PC-3 (cell line): ENCODE data around the gene SP140. TPM values are rescaled to one million over a fixed set of nuclear protein-coding genes. Genes with fewer than 3 reads are reported as not detected.

ENCODE experiments used
- ATAC-seq: fragments of 200-7000 bp; cut with Tn5 transposase; 2 replicates; pipeline ENCODE4 v1.9.1; 2020; ENCODE audit warnings: mild to moderate bottlenecking, moderate library complexity
- BruUV-seq: library from RNA; stranded (reverse); fragments of 400-500 nt; replicated peaks from 2 replicates; lab custom pipeline; 2021; lab: Mats Ljungman, UMichigan
- CTCF ChIA-PET: fragments of 300-600 bp; sonication (Branson Sonifier 250); formaldehyde crosslinking; loops from one replicate; lab custom pipeline; 2022; ENCODE audit warnings: antibody characterized with exemption; lab: Charles Lee
- POLR2A ChIA-PET: fragments of 300-600 bp; sonication (Branson Sonifier 250); formaldehyde crosslinking; loops from one replicate; lab custom pipeline; 2022; ENCODE audit warnings: antibody characterized with exemption; ENCODE audit not compliant: unreplicated experiment; lab: Charles Lee
- DNase-seq: peaks from one replicate; pipeline ENCODE4 v3.0.0-alpha.2; 2015
- H2AFZ ChIP-seq: fragments of 300-600 bp; sonication (generic); 2 replicates; pipeline ENCODE4 v1.6.0; 2016; ENCODE audit warnings: antibody characterized with exemption, low read length
- H3F3A ChIP-seq: fragments of 300-600 bp; sonication (generic); one replicate; pipeline ENCODE4 v1.6.0; 2017; ENCODE audit warnings: antibody characterized with exemption, low read length, control low read depth, mild to moderate bottlenecking; ENCODE audit not compliant: unreplicated experiment
- H3K27ac ChIP-seq: fragments of 300-600 bp; sonication (generic); 2 replicates; pipeline ENCODE4 v1.5.1; 2016; ENCODE audit warnings: mild to moderate bottlenecking, low read length
- H3K27me3 ChIP-seq: fragments of 300-600 bp; sonication (generic); 2 replicates; pipeline ENCODE4 v1.6.1; 2016; ENCODE audit warnings: low read length, mixed read lengths
- H3K36me3 ChIP-seq: fragments of 300-600 bp; sonication (generic); 2 replicates; pipeline ENCODE4 v1.6.1; 2016; ENCODE audit warnings: low read depth, mixed run types, low read length, mixed read lengths
- H3K4me1 ChIP-seq: fragments of 300-600 bp; sonication (generic); 2 replicates; pipeline ENCODE4 v1.5.1; 2016; ENCODE audit warnings: low read length; ENCODE audit not compliant: insufficient read depth
- H3K4me2 ChIP-seq: fragments of 300-600 bp; sonication (generic); 2 replicates; pipeline ENCODE4 v1.6.0; 2016; ENCODE audit warnings: low read length
- H3K4me3 ChIP-seq: fragments of 300-600 bp; sonication (generic); 2 replicates; pipeline ENCODE4 v1.5.1; 2016; ENCODE audit warnings: mild to moderate bottlenecking, low read length, mixed read lengths
- H3K79me2 ChIP-seq: fragments of 300-600 bp; sonication (generic); 2 replicates; pipeline ENCODE4 v1.6.1; 2017; ENCODE audit warnings: low read length, mixed read lengths
- H3K9ac ChIP-seq: fragments of 300-600 bp; sonication (generic); 2 replicates; pipeline ENCODE4 v1.6.0; 2016; ENCODE audit warnings: mild to moderate bottlenecking, low read length
- H3K9me2 ChIP-seq: fragments of 300-600 bp; sonication (generic); replicated peaks from 2 replicates; pipeline ENCODE4 v1.6.1; 2016; ENCODE audit warnings: mixed run types, low read length, mixed read lengths
- H3K9me3 ChIP-seq: fragments of 300-600 bp; sonication (generic); 2 replicates; pipeline ENCODE4 v1.6.1; 2016; ENCODE audit warnings: low read length, mixed read lengths
- H4K20me1 ChIP-seq: fragments of 300-600 bp; sonication (generic); 2 replicates; pipeline ENCODE4 v1.6.1; 2016; ENCODE audit warnings: low read length, mixed read lengths
- CTCF ChIP-seq: fragments of 300-600 bp; sonication (generic); conservative IDR thresholded peaks from 2 replicates; pipeline ENCODE4 v1.5.1; 2017; ENCODE audit warnings: antibody characterized with exemption, low read depth, mild to moderate bottlenecking, low read length
- EZH2 ChIP-seq: fragments of 300-600 bp; sonication (generic); IDR thresholded peaks from one replicate; pipeline ENCODE4 v1.6.1; 2017; ENCODE audit warnings: antibody characterized with exemption, mild to moderate bottlenecking, low read length; ENCODE audit not compliant: unreplicated experiment
- EZH2phosphoT487 ChIP-seq: fragments of 300-600 bp; sonication (generic); IDR thresholded peaks from 2 replicates; pipeline ENCODE4 v1.6.1; 2018; ENCODE audit warnings: mild to moderate bottlenecking, antibody characterized with exemption, low read length, borderline replicate concordance
- intact Hi-C: fragments of 100-400 bp; cut with micrococcal nuclease; formaldehyde crosslinking; loops from 2 replicates; pipeline ENCODE4 v1.9.0; 2023
- total RNA-seq: library from RNA; depleted of rRNA; stranded (reverse); fragments of >200 nt; gene quantifications from 2 replicates; pipeline ENCODE4 v1.2.3, GENCODE V29; 2014

SP140 gene
- total RNA-seq, 1 experiment from 2014 or later = not detected

- ChIA-PET POLR2A (no interaction called here), CTCF (no interaction called here)
- no peak for ATAC-seq
- Histone ChIP-seq H3K79me2 (no peaks in the 10 kb centered on the region), H3F3A (no peaks in the 10 kb centered on the region), H3K4me1 (no peaks in the 10 kb centered on the region), H3K9me3 (no peaks in the 10 kb centered on the region), H2AFZ (no peak overlapping the region), H3K4me3 (no peak overlapping the region), H3K4me2 (no peak overlapping the region), H3K9ac (no peak overlapping the region), H3K36me3 (no peaks in the 10 kb centered on the region), H3K27me3 (0 out of 2 replicates have a peak, but pooled peaks cover 9% of the 10 kb centered on the region), H3K9me2 (no peaks in the 10 kb centered on the region), H3K27ac (no peak overlapping the region), H4K20me1 (no peaks in the 10 kb centered on the region)
- DNase-seq = no peak
- BruUV-seq = no TSS peak
- intact Hi-C loops = no loop called here
- TF ChIP-seq EZH2phosphoT487 = no peak
- TF ChIP-seq CTCF = no peak
- TF ChIP-seq EZH2 = no peak
These were observed 71.4 kb downstream of the SP140 start for GRCh38 chr2:230296917-230297316.

DNA sequence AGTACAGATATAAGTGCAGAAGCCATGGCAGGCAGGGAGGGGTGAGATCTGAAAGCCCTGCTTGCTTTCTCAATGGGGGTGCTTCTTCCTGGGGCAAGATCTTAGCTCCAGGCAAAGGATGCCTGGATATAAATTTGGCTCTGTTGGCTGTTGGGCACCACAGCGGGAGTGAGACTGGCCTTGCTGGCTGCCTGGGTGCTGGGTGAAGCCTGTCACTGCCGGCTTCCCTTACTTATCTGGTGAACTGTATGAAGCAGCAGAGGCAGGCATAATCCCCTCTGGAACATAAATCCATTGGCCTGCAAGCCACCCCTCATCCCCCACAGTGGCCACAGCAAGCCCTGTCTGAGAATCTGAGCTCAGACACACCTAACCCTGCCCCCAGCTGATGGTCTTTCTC lies 74.1 kb downstream of the SP140 start:
- H4K20me1 ChIP-seq = no peaks in the 10 kb centered on the region
- no peaks in the 10 kb centered on the region for H3K9me3 ChIP-seq
- H3K27me3 ChIP-seq = no peaks in the 10 kb centered on the region
- no peaks in the 10 kb centered on the region for H3F3A ChIP-seq
- CTCF ChIA-PET = no interaction called here
- ATAC-seq = no peak
- H3K4me3 ChIP-seq = no peak overlapping the region
- H3K9me2 ChIP-seq = no peaks in the 10 kb centered on the region
- H3K27ac ChIP-seq = no peak overlapping the region
- DNase-seq = no peak
- no peaks in the 10 kb centered on the region for H3K4me1 ChIP-seq
- no peaks in the 10 kb centered on the region for H3K79me2 ChIP-seq
- H3K4me2 ChIP-seq = no peak overlapping the region
- H3K36me3 ChIP-seq = no peaks in the 10 kb centered on the region
- BruUV-seq = no TSS peak
- no peak overlapping the region for H3K9ac ChIP-seq
- POLR2A ChIA-PET = no interaction called here
- no peak overlapping the region for H2AFZ ChIP-seq
- intact Hi-C loops = no loop called here
- TF ChIP-seq EZH2phosphoT487 (no peak), CTCF (no peak), EZH2 (no peak)

GRCh38 chr2:230305416-230306275 lies 80.1 kb downstream of the SP140 start:
- no peak overlapping the region for H2AFZ ChIP-seq
- H3K4me3 ChIP-seq = no peak overlapping the region
- no peaks in the 10 kb centered on the region for H3K27me3 ChIP-seq
- DNase-seq = no peak
- H3K4me1 ChIP-seq = no peaks in the 10 kb centered on the region
- H3F3A ChIP-seq = no peaks in the 10 kb centered on the region
- H3K36me3 ChIP-seq = no peaks in the 10 kb centered on the region
- no peaks in the 10 kb centered on the region for H3K9me3 ChIP-seq
- ATAC-seq = no peak
- ChIA-PET CTCF (no interaction called here), POLR2A (no interaction called here)
- H3K27ac ChIP-seq = no peak overlapping the region
- no peak overlapping the region for H3K4me2 ChIP-seq
- no peaks in the 10 kb centered on the region for H3K9me2 ChIP-seq
- H3K9ac ChIP-seq = no peak overlapping the region
- no peaks in the 10 kb centered on the region for H3K79me2 ChIP-seq
- no TSS peak for BruUV-seq
- intact Hi-C loops = no loop called here
- H4K20me1 ChIP-seq = no peaks in the 10 kb centered on the region
- TF ChIP-seq CTCF (no peak), EZH2 (no peak), EZH2phosphoT487 (no peak)
